Activated effector memory CD4-positive, alpha-beta T cell treated with anti-CD3 and anti-CD28 coated beads, Interleukin-2, amount 50 U/mL, for 16 hours (primary cell): ENCODE data around the gene APOL1.
"Not testable (repeated sequence)": the region's sequence is repeated elsewhere in the genome, so short reads cannot be mapped to it uniquely, and the experiment has no call there.

ENCODE experiments used
- DNase-seq: peaks from one replicate; pipeline ENCODE4 v3.0.0-alpha.2; 2020

APOL1 gene

GRCh38 chr22:36252754-36253522 lies at the start of gene APOL1:
Gene APOL1 (plus strand): TSS chr22:36253133. CDS start chr22:36254956, 1,823 bp downstream.
- DNase-seq = peak; percentile 77

DNA sequence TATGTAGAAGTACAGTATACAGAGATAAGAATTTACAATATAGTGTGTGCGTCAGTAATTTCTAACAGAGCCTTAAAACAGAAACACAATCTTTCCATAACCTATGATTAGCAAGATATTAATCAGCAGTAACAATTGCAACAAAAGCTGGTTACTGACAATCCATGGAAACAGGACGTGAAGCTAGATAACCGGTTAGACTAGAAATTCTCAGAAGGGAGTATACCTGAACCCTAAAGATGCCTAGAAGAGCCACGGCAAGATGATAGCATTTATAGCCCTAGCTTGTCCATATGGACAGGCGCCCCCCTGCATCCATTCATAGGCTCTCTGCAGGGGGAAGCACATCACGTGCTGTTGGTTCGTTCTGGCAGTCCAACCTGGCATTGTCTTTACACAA lies 49.5 kb upstream of the APOL1 start:
- DNase-seq = not testable (repeated sequence)

GRCh38 chr22:36204001-36204631 lies 48.8 kb upstream of the APOL1 start:
- no peak for DNase-seq

DNA sequence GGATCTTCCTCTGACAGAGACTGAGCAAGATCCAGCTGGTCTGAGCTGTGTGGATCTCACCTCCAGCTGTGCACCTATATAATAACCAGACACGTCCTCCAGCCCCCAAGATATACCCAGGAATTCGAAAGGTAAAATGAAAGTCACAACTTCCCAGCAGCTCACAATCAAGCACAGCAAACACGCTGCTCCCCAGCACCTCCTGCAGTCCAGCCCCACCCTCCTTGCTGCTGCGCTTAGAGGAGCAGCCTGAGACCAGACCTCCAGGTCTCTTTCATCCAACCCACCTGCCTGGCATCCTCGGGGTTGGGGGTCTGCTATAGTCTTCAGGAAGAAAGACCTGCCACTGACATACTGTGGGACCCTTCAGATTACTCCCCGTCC lies 48.3 kb upstream of the APOL1 start:
- no peak for DNase-seq

GRCh38 chr22:36205573-36205972 lies 47.4 kb upstream of the APOL1 start:
- not testable (repeated sequence) for DNase-seq

GRCh38 chr22:36206255-36206654 lies 46.7 kb upstream of the APOL1 start:
- DNase-seq = no peak

DNA sequence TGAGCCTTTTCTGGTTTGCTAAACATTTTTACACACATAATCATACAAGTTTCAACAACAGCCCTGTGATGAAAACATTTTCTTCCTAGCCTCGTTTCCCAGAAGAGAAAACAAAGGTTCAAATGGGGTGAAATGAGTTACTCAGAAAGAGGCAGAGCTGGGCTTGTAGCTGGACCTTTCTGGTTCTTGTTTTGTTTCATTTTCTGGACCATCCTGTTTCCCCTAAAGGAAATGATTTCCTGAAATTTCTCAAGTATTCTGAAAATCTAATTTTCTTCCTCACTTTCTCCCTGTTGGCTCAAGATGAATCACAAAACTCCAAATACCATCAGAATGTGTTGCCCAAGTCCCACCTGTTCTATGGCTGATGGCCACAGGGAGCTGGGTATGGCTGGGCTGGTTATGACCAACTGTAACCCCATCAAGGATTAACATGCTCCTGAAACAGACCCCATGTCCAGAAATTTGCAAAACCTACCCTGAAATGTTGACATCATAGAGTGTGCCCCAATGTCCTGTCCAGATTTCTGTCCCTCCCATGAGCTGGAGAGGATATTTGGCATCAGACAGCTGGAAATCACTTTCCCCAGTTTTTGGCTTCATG lies 44.7 kb upstream of the APOL1 start:
- no peak for DNase-seq

DNA sequence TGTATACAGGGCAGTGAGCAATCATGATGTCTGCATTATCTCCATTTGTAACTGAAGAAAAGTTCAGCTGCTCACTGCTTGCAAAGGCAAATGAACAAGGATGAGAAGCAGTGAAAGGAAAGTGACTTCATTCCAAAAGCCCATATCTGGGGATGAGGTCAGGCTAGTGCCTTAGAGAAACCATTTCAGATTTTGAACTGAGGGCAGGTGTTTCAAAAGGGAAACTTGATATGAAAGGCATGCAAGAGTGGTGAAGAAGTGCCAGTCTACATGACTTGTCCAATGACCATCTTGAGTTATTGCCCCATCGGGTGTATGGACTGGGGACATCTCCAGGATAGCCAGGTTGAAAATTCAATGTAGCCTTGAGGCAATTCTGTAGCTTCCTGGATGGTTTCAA lies 44.0 kb upstream of the APOL1 start:
- DNase-seq = no peak

- not testable (repeated sequence) for DNase-seq
Observed at GRCh38 chr22:36209488-36209908, 43.4 kb upstream of the APOL1 start.

DNA sequence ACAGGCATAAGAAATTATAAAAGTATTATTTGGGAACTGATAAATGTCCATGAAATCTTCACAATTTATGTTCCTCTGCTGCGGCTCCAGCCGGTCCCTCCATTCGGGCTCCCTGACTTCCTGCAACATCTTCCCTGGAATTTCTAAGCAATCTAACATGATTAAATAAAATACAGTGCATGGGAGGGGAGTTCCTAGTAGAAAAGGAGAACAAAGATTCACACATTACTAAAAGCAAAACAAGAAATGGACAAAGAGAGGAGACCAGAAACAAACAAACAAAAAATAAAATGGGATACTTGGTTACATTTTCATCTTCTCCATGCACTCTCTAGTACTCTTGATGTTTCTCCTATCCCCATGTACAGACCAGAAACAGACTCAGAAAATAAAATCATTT lies 42.7 kb upstream of the APOL1 start:
- no peak for DNase-seq

DNA sequence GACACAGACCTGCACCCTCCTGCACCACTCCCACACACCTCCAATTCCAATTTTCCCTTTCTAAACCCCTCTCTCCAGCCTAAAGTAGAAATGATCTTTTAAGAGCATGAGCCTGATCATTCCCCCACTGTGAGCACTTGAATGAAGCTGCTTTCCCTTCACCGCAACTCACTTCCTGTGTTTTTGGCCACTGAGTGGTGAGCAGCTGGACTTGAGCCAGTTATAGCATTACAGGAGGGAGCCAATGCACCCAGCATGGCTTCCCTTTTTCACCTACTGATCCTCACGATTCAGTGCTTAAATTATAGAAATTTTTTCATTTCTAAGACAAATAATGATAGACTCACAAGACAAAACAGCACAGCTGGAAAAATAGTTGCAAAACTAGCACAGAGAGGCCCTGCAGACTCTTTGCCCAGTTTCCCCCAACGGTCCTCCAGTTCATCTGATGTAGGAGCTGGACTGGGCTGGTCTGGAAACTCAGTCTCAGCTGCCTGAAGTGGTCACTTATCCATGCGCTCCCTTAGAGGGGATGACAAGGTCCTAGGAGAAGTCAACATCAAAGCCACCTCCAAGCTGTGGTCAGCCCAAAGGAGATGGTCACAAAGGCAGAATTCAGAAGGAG lies 41.6 kb upstream of the APOL1 start:
- DNase-seq = no peak

DNA sequence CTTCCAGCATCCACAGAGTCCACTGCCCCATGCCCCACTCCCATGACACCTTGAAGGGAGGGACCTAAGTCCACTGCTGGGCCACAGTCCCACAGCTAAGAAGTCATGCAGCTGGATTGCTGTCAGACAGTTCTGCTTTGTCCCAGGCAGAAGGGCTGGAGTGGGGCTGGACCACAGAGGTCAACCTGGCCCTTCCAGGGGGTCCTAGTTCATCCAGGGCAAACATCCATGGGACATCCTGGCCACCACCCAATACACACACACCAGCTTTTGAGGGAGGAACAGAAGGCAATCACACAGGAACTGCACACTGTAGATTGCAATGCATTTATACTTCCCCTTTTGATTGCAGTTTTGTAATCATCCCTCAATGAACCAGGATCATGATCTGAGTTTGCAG lies 40.0 kb upstream of the APOL1 start:
- no peak for DNase-seq

GRCh38 chr22:36213586-36213985 lies 39.3 kb upstream of the APOL1 start:
- DNase-seq = no peak

DNA sequence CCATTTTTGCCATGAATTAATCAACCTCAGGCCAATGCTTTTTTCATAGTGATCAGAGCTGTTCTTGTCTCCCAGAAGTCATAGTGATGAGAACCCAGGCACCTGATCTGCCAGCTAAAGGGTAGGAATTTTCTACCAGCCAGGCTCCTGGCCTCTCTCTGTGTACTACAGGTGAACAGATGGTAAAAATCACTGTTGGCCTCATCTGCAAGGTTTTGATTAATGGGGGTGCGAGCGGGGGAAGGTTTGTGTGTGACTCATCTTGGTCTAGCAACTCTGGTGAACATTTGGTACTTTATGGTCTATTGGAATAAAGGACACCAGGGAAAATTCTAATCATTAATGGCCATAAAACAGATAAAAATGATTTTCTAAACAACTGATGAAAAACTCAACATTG lies 37.0 kb upstream of the APOL1 start:
- no peak for DNase-seq

- no peak for DNase-seq
Observed at GRCh38 chr22:36218648-36219193, 34.2 kb upstream of the APOL1 start.

- DNase-seq = no peak
Observed at GRCh38 chr22:36220451-36220921, 32.4 kb upstream of the APOL1 start.

DNA sequence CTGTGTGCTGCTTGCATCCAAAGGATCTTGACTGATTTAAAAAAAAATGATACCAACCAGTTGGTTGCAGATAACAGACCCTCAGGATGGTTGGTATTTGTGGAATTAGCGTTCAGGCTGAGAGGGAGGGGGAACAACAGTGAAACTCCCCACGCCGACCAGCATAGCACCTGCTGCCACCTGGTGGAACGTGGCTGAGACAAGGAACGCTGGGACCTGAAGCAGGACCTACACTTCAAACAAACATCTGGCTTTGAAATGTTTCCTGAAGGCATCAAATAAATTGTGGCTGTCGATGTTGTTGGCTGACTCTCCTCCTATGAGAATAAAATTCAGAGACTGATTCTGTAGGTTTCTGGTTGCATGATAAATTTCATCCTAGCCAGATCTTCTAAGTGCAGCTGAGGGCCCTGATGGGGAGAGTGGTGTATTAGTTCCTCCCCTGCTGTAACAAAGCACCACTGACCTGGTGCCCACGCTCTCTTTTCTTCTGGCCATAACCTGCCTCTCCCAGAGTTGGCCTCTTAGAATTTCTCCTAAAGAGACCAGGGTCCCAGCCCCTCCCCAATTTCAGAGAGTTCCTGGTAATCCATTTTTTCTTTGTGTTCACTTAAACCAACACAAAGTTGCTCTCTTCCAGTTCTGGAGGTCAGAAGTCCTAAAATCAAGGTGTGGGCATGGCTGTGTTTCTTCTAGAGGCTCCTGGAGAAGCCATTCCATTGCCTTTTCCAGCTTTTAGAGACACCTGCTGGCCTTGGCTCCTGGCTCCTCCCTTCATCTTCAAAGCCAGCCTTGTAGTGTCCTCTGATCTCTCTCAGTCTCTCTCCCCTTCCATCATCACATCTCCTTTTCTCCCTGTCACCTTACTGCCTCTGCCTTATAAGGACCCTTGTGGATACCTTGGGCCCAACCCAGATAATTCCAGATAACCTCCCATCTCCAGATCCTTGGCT lies 30.9 kb upstream of the APOL1 start:
- peak; percentile 79 for DNase-seq

DNA sequence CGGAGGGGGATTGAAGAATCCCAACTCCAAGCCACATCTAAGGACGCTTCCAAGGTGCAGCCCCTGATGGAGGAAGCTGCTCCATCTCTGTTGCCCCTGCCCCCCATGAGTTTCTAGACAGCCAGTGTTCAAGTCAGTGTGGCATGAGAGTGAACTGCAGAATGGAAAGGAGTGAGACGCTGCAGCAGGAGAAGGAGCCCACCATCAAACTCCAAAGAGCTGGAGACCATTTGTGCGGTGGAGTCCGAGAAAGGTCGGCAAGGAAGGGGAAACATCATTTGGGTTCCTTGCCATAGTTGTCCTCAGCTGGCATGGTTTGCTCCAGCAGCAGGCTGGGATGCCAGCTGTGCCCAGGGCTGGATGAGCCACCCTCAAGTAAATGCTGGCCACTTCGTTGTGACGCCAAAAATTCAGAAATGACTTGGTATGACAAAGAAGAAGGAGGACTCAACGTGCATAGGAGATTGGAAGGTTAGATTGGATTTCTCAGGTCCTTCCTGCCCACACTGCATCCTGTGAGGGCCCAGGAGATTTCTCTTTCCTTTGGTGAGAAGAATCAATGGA lies 30.0 kb upstream of the APOL1 start:
- DNase-seq = no peak

- peak; percentile 49 for DNase-seq
Observed at GRCh38 chr22:36223504-36223903, 29.4 kb upstream of the APOL1 start.

GRCh38 chr22:36224245-36224644 lies 28.7 kb upstream of the APOL1 start:
- DNase-seq = no peak

DNA sequence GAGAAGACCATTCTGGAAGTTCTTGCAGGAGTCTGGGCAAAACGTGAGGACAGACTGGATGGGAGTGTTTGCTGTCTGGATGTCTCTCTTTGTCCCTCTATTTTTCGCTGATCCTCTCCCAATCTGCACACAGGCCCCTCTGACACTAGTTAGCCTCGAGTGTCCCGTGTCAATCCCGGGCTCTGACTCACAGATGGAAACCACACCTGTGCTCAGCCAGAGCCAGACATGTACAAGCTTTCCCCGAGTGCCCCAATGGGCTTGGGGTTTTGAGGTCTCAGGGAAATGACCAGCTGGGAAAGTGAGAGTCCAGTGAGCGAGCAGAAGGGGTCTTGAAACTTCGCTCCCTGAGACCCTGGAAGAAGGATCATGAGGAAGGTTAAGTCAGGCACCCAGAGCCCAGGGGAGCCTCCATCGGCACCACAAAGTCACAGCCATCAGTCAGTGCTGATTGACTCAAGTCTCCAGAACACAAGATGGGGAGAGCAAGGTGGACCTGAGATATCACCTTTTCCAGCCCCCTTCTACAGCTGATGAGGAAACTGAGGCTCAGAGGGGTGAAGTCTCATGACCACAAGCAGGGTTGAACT lies 27.5 kb upstream of the APOL1 start:
- no peak for DNase-seq
